Loucy (cell line): ENCODE data around the gene KCNIP2.

ENCODE experiments used
- H2AFZ ChIP-seq: fragments of 200-600 bp; sonication (generic); 2 replicates; pipeline ENCODE4 v1.6.0; 2016; ENCODE audit warnings: antibody characterized with exemption, mild to moderate bottlenecking, low read length, moderate library complexity
- H3F3A ChIP-seq: fragments of 200-600 bp; 2 replicates; pipeline ENCODE4 v1.6.0; 2016; ENCODE audit warnings: antibody characterized with exemption, low read depth, mild to moderate bottlenecking
- H3K27me3 ChIP-seq: fragments of 200-600 bp; sonication (generic); 2 replicates; pipeline ENCODE4 v1.6.1; 2014; ENCODE audit warnings: low read length, mild to moderate bottlenecking; ENCODE audit not compliant: insufficient read depth, poor library complexity, severe bottlenecking
- H3K36me3 ChIP-seq: fragments of 200-600 bp; sonication (generic); 2 replicates; pipeline ENCODE4 v1.6.1; 2016; ENCODE audit warnings: low read length; ENCODE audit not compliant: insufficient read depth
- H3K4me1 ChIP-seq: fragments of 200-600 bp; sonication (generic); 2 replicates; pipeline ENCODE4 v1.5.1; 2014; ENCODE audit warnings: low read length, mild to moderate bottlenecking; ENCODE audit not compliant: insufficient read depth, poor library complexity, severe bottlenecking
- H3K4me2 ChIP-seq: fragments of 200-600 bp; sonication (generic); 2 replicates; pipeline ENCODE4 v1.6.0; 2014; ENCODE audit warnings: antibody characterized with exemption, low read length, low read depth, mild to moderate bottlenecking; ENCODE audit not compliant: poor library complexity, severe bottlenecking
- H3K4me3 ChIP-seq: fragments of 200-600 bp; sonication (generic); 2 replicates; pipeline ENCODE4 v1.5.1; 2014; ENCODE audit warnings: low read length, mild to moderate bottlenecking, mixed read lengths; ENCODE audit not compliant: poor library complexity, severe bottlenecking
- H3K79me2 ChIP-seq: fragments of 200-600 bp; sonication (generic); 2 replicates; pipeline ENCODE4 v1.6.1; 2014; ENCODE audit warnings: low read length; ENCODE audit not compliant: insufficient read depth
- H3K9ac ChIP-seq: fragments of 200-600 bp; sonication (generic); 2 replicates; pipeline ENCODE4 v1.6.0; 2014; ENCODE audit warnings: mild to moderate bottlenecking, low read depth, low read length, moderate library complexity; ENCODE audit not compliant: poor library complexity, severe bottlenecking
- H3K9me2 ChIP-seq: fragments of 200-600 bp; sonication (generic); replicated peaks from 2 replicates; pipeline ENCODE4 v1.6.1; 2016; ENCODE audit warnings: low read depth, low read length, mixed read lengths
- H3K9me3 ChIP-seq: fragments of 200-600 bp; sonication (generic); 2 replicates; pipeline ENCODE4 v1.6.1; 2014; ENCODE audit warnings: mild to moderate bottlenecking, antibody characterized with exemption, low read length, low read depth; ENCODE audit not compliant: insufficient read depth
- H4K20me1 ChIP-seq: fragments of 200-600 bp; sonication (generic); 2 replicates; pipeline ENCODE4 v1.6.0; 2014; ENCODE audit warnings: antibody characterized with exemption, low read length, mild to moderate bottlenecking; ENCODE audit not compliant: insufficient read depth, poor library complexity, severe bottlenecking
- CTCF ChIP-seq: fragments of 200-600 bp; sonication (generic); conservative IDR thresholded peaks from 2 replicates; pipeline ENCODE4 v1.5.1; 2014; ENCODE audit warnings: mild to moderate bottlenecking, antibody characterized with exemption, low read length
- EZH2phosphoT487 ChIP-seq: fragments of 200-600 bp; IDR thresholded peaks from 2 replicates; pipeline ENCODE4 v1.6.1; 2018; ENCODE audit warnings: antibody characterized with exemption, mild to moderate bottlenecking, moderate library complexity, borderline replicate concordance

KCNIP2 gene

GRCh38 chr10:101857802-101858476, 14.3 kb upstream of the KCNIP2 start:
- H3K79me2 ChIP-seq, result no peaks in the 10 kb centered on the region
- H2AFZ ChIP-seq, result no peak overlapping the region
- H3K27me3 ChIP-seq, result no peaks in the 10 kb centered on the region
- no peaks in the 10 kb centered on the region for H3K9me2 ChIP-seq
- no peak overlapping the region for H3K4me2 ChIP-seq
- H3K9me3 ChIP-seq, result peaks cover 11% of the 10 kb centered on the region; the same call in 1 of the 2 replicates
- H4K20me1 ChIP-seq, result no peaks in the 10 kb centered on the region
- peaks cover 23% of the 10 kb centered on the region for H3K4me1 ChIP-seq
- peaks cover 14% of the 10 kb centered on the region; the same call in 1 of the 2 replicates for H3K36me3 ChIP-seq
- no peak overlapping the region for H3K4me3 ChIP-seq
- peaks cover 3% of the 10 kb centered on the region; the same call in 1 of the 2 replicates for H3F3A ChIP-seq
- no peak overlapping the region for H3K9ac ChIP-seq
- TF ChIP-seq CTCF (no peak), EZH2phosphoT487 (no peak)

- H3K79me2 ChIP-seq, result no peaks in the 10 kb centered on the region
- H3K36me3 ChIP-seq, result 0 out of 2 replicates have a peak, but pooled peaks cover 7% of the 10 kb centered on the region
- no peak overlapping the region for H3K4me2 ChIP-seq
- no peak for TF ChIP-seq EZH2phosphoT487
- no peak for TF ChIP-seq CTCF
- no peaks in the 10 kb centered on the region for H3K9me2 ChIP-seq
- no peak overlapping the region for H3K4me3 ChIP-seq
- peaks cover 11% of the 10 kb centered on the region; the same call in 1 of the 2 replicates for H3K9me3 ChIP-seq
- H3K4me1 ChIP-seq, result peaks cover 23% of the 10 kb centered on the region
- H3F3A ChIP-seq, result peaks cover 3% of the 10 kb centered on the region; the same call in 1 of the 2 replicates
- no peak overlapping the region for H3K9ac ChIP-seq
- no peaks in the 10 kb centered on the region for H3K27me3 ChIP-seq
- no peaks in the 10 kb centered on the region for H4K20me1 ChIP-seq
- no peak overlapping the region for H2AFZ ChIP-seq
Observed at GRCh38 chr10:101856626-101857025, 13.0 kb upstream of the KCNIP2 start.

GRCh38 chr10:101851411-101852116, 8.0 kb upstream of the KCNIP2 start:
- no peaks in the 10 kb centered on the region for H3K9me2 ChIP-seq
- H3K4me1 ChIP-seq, result peaks cover 11% of the 10 kb centered on the region
- H3F3A ChIP-seq, result no peaks in the 10 kb centered on the region
- peaks cover 6% of the 10 kb centered on the region; the same call in 1 of the 2 replicates for H3K36me3 ChIP-seq
- no peak overlapping the region for H3K4me2 ChIP-seq
- H4K20me1 ChIP-seq, result no peaks in the 10 kb centered on the region
- no peaks in the 10 kb centered on the region for H3K9me3 ChIP-seq
- H2AFZ ChIP-seq, result no peak overlapping the region
- no peak overlapping the region for H3K9ac ChIP-seq
- H3K79me2 ChIP-seq, result no peaks in the 10 kb centered on the region
- no peaks in the 10 kb centered on the region for H3K27me3 ChIP-seq
- TF ChIP-seq CTCF (no peak), EZH2phosphoT487 (no peak)
- no peak overlapping the region for H3K4me3 ChIP-seq
